H9 (cell line): ENCODE data around the gene COL23A1. TPM values are rescaled to one million over a fixed set of nuclear protein-coding genes. Genes with fewer than 3 reads are reported as not detected.

Source experiments
- DNase-seq: peaks from one replicate; pipeline ENCODE4 v3.0.0-alpha.2; 2017
- H2AFZ ChIP-seq: one replicate; pipeline ENCODE4 v1.6.1; 2013; ENCODE audit warnings: mild to moderate bottlenecking, low read length, control low read depth, moderate library complexity
- H2AK5ac ChIP-seq: 2 replicates; pipeline ENCODE4 v1.6.1; 2013; ENCODE audit warnings: low read length, control low read depth, mixed read lengths; ENCODE audit not compliant: insufficient read length
- H2BK120ac ChIP-seq: one replicate; pipeline ENCODE4 v1.6.1; 2013; ENCODE audit warnings: low read depth, mild to moderate bottlenecking, low read length, control low read depth, inconsistent platforms; ENCODE audit not compliant: poor library complexity, severe bottlenecking
- H2BK12ac ChIP-seq: 2 replicates; pipeline ENCODE4 v1.6.1; 2013; ENCODE audit warnings: low read length, control low read depth, mixed read lengths, low read depth; ENCODE audit not compliant: insufficient read length
- H2BK15ac ChIP-seq: 2 replicates; pipeline ENCODE4 v1.6.1; 2013; ENCODE audit warnings: low read depth, low read length, control low read depth
- H2BK20ac ChIP-seq: one replicate; pipeline ENCODE4 v1.6.1; 2013; ENCODE audit warnings: low read depth, mild to moderate bottlenecking, low read length, control low read depth, inconsistent platforms; ENCODE audit not compliant: poor library complexity, severe bottlenecking
- H2BK5ac ChIP-seq: 2 replicates; pipeline ENCODE4 v1.6.1; 2013; ENCODE audit warnings: low read length, control low read depth, mixed read lengths; ENCODE audit not compliant: insufficient read length
- H3K14ac ChIP-seq: 2 replicates; pipeline ENCODE4 v1.6.1; 2013; ENCODE audit warnings: low read length, control low read depth; ENCODE audit not compliant: insufficient read depth
- H3K18ac ChIP-seq: 2 replicates; pipeline ENCODE4 v1.6.1; 2013; ENCODE audit warnings: low read depth, mild to moderate bottlenecking, mixed read lengths, low read length, control low read depth; ENCODE audit not compliant: insufficient read length
- H3K23ac ChIP-seq: 2 replicates; pipeline ENCODE4 v1.6.1; 2013; ENCODE audit warnings: low read length, control low read depth, mixed read lengths, low read depth; ENCODE audit not compliant: insufficient read length
- H3K23me2 ChIP-seq: 2 replicates; pipeline ENCODE4 v1.6.1; 2013; ENCODE audit warnings: low read depth, mild to moderate bottlenecking, mixed read lengths, low read length, control low read depth; ENCODE audit not compliant: insufficient read length, poor library complexity, severe bottlenecking
- H3K27ac ChIP-seq: 2 replicates; pipeline ENCODE4 v1.5.1; 2013; ENCODE audit warnings: low read length, control low read depth, mixed read lengths, low read depth; ENCODE audit not compliant: insufficient read length
- H3K27me3 ChIP-seq: 2 replicates; pipeline ENCODE4 v1.6.1; 2013; ENCODE audit warnings: low read length, control low read depth, inconsistent platforms; ENCODE audit not compliant: insufficient read depth
- H3K4ac ChIP-seq: 2 replicates; pipeline ENCODE4 v1.6.1; 2013; ENCODE audit warnings: low read depth, mild to moderate bottlenecking, control low read depth, inconsistent platforms, low read length, moderate library complexity
- H3K4me1 ChIP-seq: 2 replicates; pipeline ENCODE4 v1.6.1; 2013; ENCODE audit warnings: low read length, control low read depth, inconsistent platforms; ENCODE audit not compliant: insufficient read depth
- H3K4me2 ChIP-seq: 2 replicates; pipeline ENCODE4 v1.6.1; 2013; ENCODE audit warnings: low read length, control low read depth, mixed read lengths; ENCODE audit not compliant: insufficient read length, insufficient read depth
- H3K56ac ChIP-seq: 2 replicates; pipeline ENCODE4 v1.6.1; 2013; ENCODE audit warnings: low read depth, mild to moderate bottlenecking, mixed read lengths, low read length, control low read depth; ENCODE audit not compliant: insufficient read length
- H3K79me1 ChIP-seq: 2 replicates; pipeline ENCODE4 v1.6.1; 2013; ENCODE audit warnings: low read depth, mild to moderate bottlenecking, moderate library complexity, low read length, control low read depth, inconsistent platforms; ENCODE audit not compliant: insufficient read depth, poor library complexity, severe bottlenecking
- H3K79me2 ChIP-seq: 2 replicates; pipeline ENCODE4 v1.6.1; 2013; ENCODE audit warnings: low read length, control low read depth, inconsistent platforms; ENCODE audit not compliant: insufficient read depth
- H3K9ac ChIP-seq: 2 replicates; pipeline ENCODE4 v1.6.1; 2013; ENCODE audit warnings: low read length, control low read depth, mixed read lengths; ENCODE audit not compliant: insufficient read length; ENCODE audit errors: extremely low read depth
- H3K9me3 ChIP-seq: one replicate; pipeline ENCODE4 v1.6.1; 2013; ENCODE audit warnings: low read depth, low read length, inconsistent platforms; ENCODE audit not compliant: control insufficient read depth
- H3T11ph ChIP-seq: one replicate; pipeline ENCODE4 v1.6.1; 2013; ENCODE audit warnings: mild to moderate bottlenecking, low read length, control low read depth, inconsistent platforms
- H4K20me1 ChIP-seq: one replicate; pipeline ENCODE4 v1.6.1; 2013; ENCODE audit not compliant: control insufficient read depth, insufficient read length, insufficient read depth
- H4K5ac ChIP-seq: 2 replicates; pipeline ENCODE4 v1.6.1; 2013; ENCODE audit warnings: low read depth, mild to moderate bottlenecking, mixed read lengths, low read length, control low read depth; ENCODE audit not compliant: insufficient read length
- H4K8ac ChIP-seq: replicated peaks from 2 replicates; pipeline ENCODE4 v1.6.1; 2013; ENCODE audit warnings: low read length, control low read depth, mixed read lengths, low read depth; ENCODE audit not compliant: insufficient read length
- H4K91ac ChIP-seq: 2 replicates; pipeline ENCODE4 v1.6.1; 2013; ENCODE audit warnings: low read depth, mild to moderate bottlenecking, moderate library complexity, mixed read lengths, low read length, control low read depth; ENCODE audit not compliant: insufficient read length
- H3K27ac Mint-ChIP-seq, 3 experiments: 2 replicates in 2 of 3; 3 replicates in 1 of 3; pipeline ENCODE4 v1.8.0; 2020 to 2021; ENCODE audit warnings: mixed read lengths in 3 of 3, mild to moderate bottlenecking in 1 of 3, moderate library complexity in 1 of 3
- H3K27me3 Mint-ChIP-seq: 2 replicates; pipeline ENCODE4 v1.8.0; 2021; ENCODE audit warnings: low read depth, mild to moderate bottlenecking, moderate library complexity, mixed read lengths
- H3K36me3 Mint-ChIP-seq, 3 experiments: 2 replicates in 2 of 3; 3 replicates in 1 of 3; pipeline ENCODE4 v1.8.0; 2020 to 2021; ENCODE audit warnings: low read depth in 3 of 3, mixed read lengths in 3 of 3; ENCODE audit not compliant: insufficient read depth in 1 of 3
- H3K4me1 Mint-ChIP-seq, 2 experiments: 2 replicates each; pipeline ENCODE4 v1.8.0; 2020; ENCODE audit warnings: mixed read lengths in 2 of 2
- H3K4me3 Mint-ChIP-seq, 2 experiments: 2 replicates in 1 of 2; 3 replicates in 1 of 2; pipeline ENCODE4 v1.8.0; 2020 to 2021; ENCODE audit warnings: mild to moderate bottlenecking in 2 of 2, mixed read lengths in 2 of 2, moderate library complexity in 1 of 2
- H3K9me3 Mint-ChIP-seq, 2 experiments: 2 replicates in 1 of 2; 3 replicates in 1 of 2; pipeline ENCODE4 v1.8.0; 2020; ENCODE audit warnings: mild to moderate bottlenecking in 2 of 2, mixed read lengths in 2 of 2, moderate library complexity in 1 of 2
- CTCF ChIP-seq: fragments of 200-600 bp; sonication (generic); conservative IDR thresholded peaks from 3 replicates; pipeline ENCODE4 v1.8.0; 2021; ENCODE audit warnings: antibody characterized with exemption, mild to moderate bottlenecking
- WGBS: extraction: QIAGEN DNeasy Blood & Tissue Kit; methylation state at CpG from one replicate; pipeline ENCODE4 v1.1.7; 2013; ENCODE audit warnings: missing lambda C conversion rate, low lambda C conversion rate, mixed read lengths; ENCODE audit not compliant: insufficient read length; ENCODE audit errors: extremely low coverage; 5-methylcytosine and 5-hydroxymethylcytosine counted together
- total RNA-seq: library from RNA; stranded (reverse); gene quantifications from 2 replicates; pipeline ENCODE4 v1.2.1, GENCODE V29; 2021

The COL23A1 gene
- total RNA-seq, 1 experiment from 2014 or later, result 2.6 TPM

DNA sequence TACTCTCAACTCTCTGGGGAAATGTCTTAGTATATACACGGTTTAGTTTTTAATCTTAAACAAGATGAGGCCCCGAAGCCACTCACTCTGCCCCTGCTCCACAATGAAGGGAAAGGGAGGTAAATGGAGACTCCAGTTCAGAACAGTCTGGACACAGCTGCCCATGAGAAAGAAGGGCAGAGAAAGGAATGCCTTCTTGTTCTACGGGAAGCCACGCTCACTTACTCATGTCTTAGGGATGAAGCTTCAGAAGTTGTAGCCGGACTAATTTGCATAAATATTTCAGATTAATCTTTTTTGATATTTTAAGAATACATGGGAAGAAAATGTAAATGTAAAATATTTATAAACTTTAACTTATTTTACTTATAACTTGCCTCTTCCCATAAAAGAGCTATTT, 94.0 kb downstream of the COL23A1 start:
- Histone ChIP-seq H2BK15ac (no peak overlapping the region), H4K91ac (no peak overlapping the region), H2BK5ac (no peak overlapping the region), H3K23me2 (no peaks in the 10 kb centered on the region), H3K23ac (no peak overlapping the region), H2BK12ac (no peak overlapping the region), H2AFZ (no peak overlapping the region), H2BK20ac (no peak overlapping the region), H3K14ac (no peak overlapping the region), H2BK120ac (no peak overlapping the region), H4K5ac (no peak overlapping the region), H3T11ph (no peak overlapping the region), H3K27ac (no peak overlapping the region), H2AK5ac (no peak overlapping the region), H3K27me3 (no peaks in the 10 kb centered on the region), H3K4me1 (no peaks in the 10 kb centered on the region), H4K20me1 (no peaks in the 10 kb centered on the region), H3K79me1 (no peaks in the 10 kb centered on the region), H3K56ac (no peak overlapping the region), H3K9ac (no peak overlapping the region), H3K4me2 (no peak overlapping the region), H4K8ac (no peak overlapping the region), H3K9me3 (no peaks in the 10 kb centered on the region), H3K18ac (no peak overlapping the region), H3K4ac (no peak overlapping the region), H3K79me2 (no peaks in the 10 kb centered on the region)
- no peak for TF ChIP-seq CTCF
- DNase-seq, result no peak
- Mint-ChIP-seq H3K27ac (no peak overlapping the region), H3K36me3 (peaks cover 0 to 9% (median 3%) of the 10 kb centered on the region in 3 experiments; a peak in 3 of 7 replicates), H3K4me1 (peaks cover 4 to 8% of the 10 kb centered on the region in 2 experiments; a peak in 1 of 4 replicates), H3K9me3 (peaks cover 6 to 8% of the 10 kb centered on the region in 2 experiments; a peak in 3 of 5 replicates), H3K27me3 (0 out of 2 replicates have a peak, but pooled peaks cover 2% of the 10 kb centered on the region), H3K4me3 (no peak overlapping the region)
- no CpG with 5 or more reads among the region's 5 CpGs for whole genome bisulfite sequencing
